HCT116 (cell line): ENCODE measurements around the gene C7orf25. TPM values are rescaled to one million over a fixed set of nuclear protein-coding genes. Genes with fewer than 3 reads are reported as not detected.
A peak's percentile ranks its signal among the peaks of the same experiment; 100 is the strongest.

Experiments
- ATAC-seq: fragments of 200-7000 bp; cut with Tn5 transposase; 2 replicates; pipeline ENCODE4 v1.9.1; 2020; ENCODE audit warnings: mild to moderate bottlenecking, moderate library complexity
- BruUV-seq: library from RNA; stranded (reverse); fragments of 400-500 nt; replicated peaks from 2 replicates; lab custom pipeline; 2021; lab: Mats Ljungman, UMichigan
- CTCF ChIA-PET: fragments of 300-600 bp; sonication (Branson Sonifier 250); formaldehyde crosslinking; loops from one replicate; lab custom pipeline; 2021; ENCODE audit warnings: antibody characterized with exemption; lab: Charles Lee
- POLR2A ChIA-PET: fragments of 300-600, 350-600 bp; sonication (Branson Sonifier 250); formaldehyde crosslinking; loops from one replicate; lab custom pipeline; 2021; ENCODE audit warnings: antibody characterized with exemption; lab: Charles Lee
- RAD21 ChIA-PET, 2 experiments: fragments of 300-600 bp; sonication (Branson Sonifier 250); formaldehyde crosslinking; loops; one replicate each; lab custom pipeline; 2023; ENCODE audit warnings: low total read pairs in 2 of 2; ENCODE audit not compliant: uncharacterized antibody in 2 of 2, unreplicated experiment in 2 of 2, low non-redundant PET in 1 of 2; lab: Charles Lee
- DNase-seq: peaks from one replicate; pipeline ENCODE4 v3.0.0-alpha.2; 2010; ENCODE audit warnings: low read depth, low spot score
- H2AFZ ChIP-seq: fragments of 200-600 bp; shearing (Covaris generic), sonication (generic); 2 replicates; pipeline ENCODE4 v1.6.1; 2017; ENCODE audit warnings: low read depth, mixed run types, mixed read lengths, antibody characterized with exemption, low read length; ENCODE audit not compliant: poor library complexity, severe bottlenecking
- H3K27ac ChIP-seq: 2 replicates; pipeline ENCODE4 v1.5.1; 2012; ENCODE audit warnings: low read depth, low read length
- H3K27me3 ChIP-seq: fragments of 200-600 bp; sonication (generic); 2 replicates; pipeline ENCODE4 v1.6.1; 2016; ENCODE audit warnings: mixed run types, low read length, mixed read lengths; ENCODE audit not compliant: insufficient read depth
- H3K36me3 ChIP-seq, 2 experiments: fragments of 200-500 bp in 1 of 2; fragments of 200-600 bp in 1 of 2; sonication (Bioruptor generic) in 1 of 2; sonication (generic) in 1 of 2; 2 replicates each; pipeline versions ENCODE4 v1.5.1 to v1.6.1; 2014 to 2016; ENCODE audit warnings: low read length in 2 of 2, inconsistent platforms in 1 of 2, mixed read lengths in 1 of 2, mixed run types in 1 of 2; ENCODE audit not compliant: insufficient read depth in 2 of 2, control insufficient read depth in 1 of 2
- H3K4me1 ChIP-seq, 2 experiments: fragments of 200-600 bp in 1 of 2; sonication (generic) in 1 of 2; 2 replicates each; pipeline versions ENCODE4 v1.5.1 to v1.6.1; 2012 to 2017; ENCODE audit warnings: low read length in 2 of 2, inconsistent platforms in 1 of 2, mild to moderate bottlenecking in 1 of 2, mixed read lengths in 1 of 2, mixed run types in 1 of 2, moderate library complexity in 1 of 2; ENCODE audit not compliant: insufficient read depth in 2 of 2, control insufficient read depth in 1 of 2
- H3K4me2 ChIP-seq: fragments of 200-600 bp; sonication (generic); 2 replicates; pipeline ENCODE4 v1.6.1; 2017; ENCODE audit warnings: mixed run types, low read length, mixed read lengths
- H3K4me3 ChIP-seq, 2 experiments: fragments of 200-600 bp in 1 of 2; sonication (generic) in 1 of 2; replicated peaks in 1 of 2; 2 replicates each; pipeline ENCODE4 v1.5.1; 2011 to 2016; ENCODE audit warnings: low read length in 2 of 2, control low read depth in 1 of 2, low read depth in 1 of 2, mild to moderate bottlenecking in 1 of 2, mixed read lengths in 1 of 2, mixed run types in 1 of 2
- H3K79me2 ChIP-seq: fragments of 200-600 bp; sonication (generic); 2 replicates; pipeline ENCODE4 v1.6.1; 2017; ENCODE audit warnings: mild to moderate bottlenecking, mixed run types, low read length, moderate library complexity, mixed read lengths; ENCODE audit not compliant: insufficient read depth
- H3K9ac ChIP-seq: fragments of 200-600 bp; sonication (generic); 2 replicates; pipeline ENCODE4 v1.6.1; 2016; ENCODE audit warnings: low read length, mixed read lengths
- H3K9me2 ChIP-seq: fragments of 200-600 bp; sonication (generic), shearing (Covaris generic); 2 replicates; pipeline ENCODE4 v1.6.1; 2017; ENCODE audit warnings: mixed run types, mild to moderate bottlenecking, moderate library complexity; ENCODE audit not compliant: insufficient read depth
- H3K9me3 ChIP-seq, 2 experiments: fragments of 200-500 bp in 1 of 2; fragments of 200-600 bp in 1 of 2; sonication (Bioruptor generic) in 1 of 2; sonication (generic) in 1 of 2; 2 replicates each; pipeline ENCODE4 v1.6.1; 2014 to 2017; ENCODE audit warnings: low read length in 2 of 2, mixed read lengths in 2 of 2, inconsistent platforms in 1 of 2, low read depth in 1 of 2, mild to moderate bottlenecking in 1 of 2, mixed run types in 1 of 2, moderate library complexity in 1 of 2; ENCODE audit not compliant: control insufficient read depth in 1 of 2, insufficient read depth in 1 of 2
- H4K20me1 ChIP-seq: fragments of 200-600 bp; sonication (generic), shearing (Covaris generic); 2 replicates; pipeline ENCODE4 v1.6.1; 2017; ENCODE audit warnings: mixed run types, mild to moderate bottlenecking, moderate library complexity; ENCODE audit not compliant: insufficient read depth
- CEBPB ChIP-seq: IDR thresholded peaks from 2 replicates; pipeline ENCODE4 v1.6.1; 2012; ENCODE audit warnings: low read depth
- EGR1 ChIP-seq: IDR thresholded peaks from 2 replicates; pipeline ENCODE4 v1.6.1; 2012; ENCODE audit warnings: low read depth
- EZH2 ChIP-seq: fragments of 200-600 bp; sonication (generic); IDR thresholded peaks from 2 replicates; pipeline ENCODE4 v1.6.1; 2017; ENCODE audit warnings: antibody characterized with exemption, mixed run types
- FOSL1 ChIP-seq: IDR thresholded peaks from 2 replicates; pipeline ENCODE4 v1.6.1; 2012; ENCODE audit warnings: low read depth
- POLR2A ChIP-seq: IDR thresholded peaks from 2 replicates; pipeline ENCODE4 v1.7.0; 2011; ENCODE audit warnings: borderline replicate concordance; ENCODE audit not compliant: insufficient read depth, insufficient read length; ENCODE audit errors: extremely low read depth
- SIN3A ChIP-seq: IDR thresholded peaks from 2 replicates; pipeline ENCODE4 v1.6.1; 2012; ENCODE audit warnings: low read depth
- YY1 ChIP-seq: IDR thresholded peaks from 2 replicates; pipeline ENCODE4 v1.6.1; 2011; ENCODE audit warnings: low read length, low read depth, moderate library complexity, mild to moderate bottlenecking; ENCODE audit not compliant: insufficient replicate concordance; ENCODE audit errors: extremely low read depth
- ZFX ChIP-seq: fragments of 450-650 bp; IDR thresholded peaks from 2 replicates; pipeline ENCODE4 v1.6.1; 2017
- intact Hi-C: fragments of 100-400 bp; cut with micrococcal nuclease; formaldehyde crosslinking; loops from 2 replicates; pipeline ENCODE4 v1.10.0; 2022
- total RNA-seq: library from RNA; stranded (reverse); gene quantifications from one replicate; pipeline ENCODE4 v1.2.1, GENCODE V29; 2021; ENCODE audit not compliant: unreplicated experiment
- TF ChIP-seq, protein P1 (sequence below): IDR thresholded peaks from 2 replicates; pipeline ENCODE4 v1.6.1; 2012; ENCODE audit warnings: low read depth

The C7orf25 gene
- total RNA-seq, 1 experiment from 2014 or later = 5.3 TPM

DNA sequence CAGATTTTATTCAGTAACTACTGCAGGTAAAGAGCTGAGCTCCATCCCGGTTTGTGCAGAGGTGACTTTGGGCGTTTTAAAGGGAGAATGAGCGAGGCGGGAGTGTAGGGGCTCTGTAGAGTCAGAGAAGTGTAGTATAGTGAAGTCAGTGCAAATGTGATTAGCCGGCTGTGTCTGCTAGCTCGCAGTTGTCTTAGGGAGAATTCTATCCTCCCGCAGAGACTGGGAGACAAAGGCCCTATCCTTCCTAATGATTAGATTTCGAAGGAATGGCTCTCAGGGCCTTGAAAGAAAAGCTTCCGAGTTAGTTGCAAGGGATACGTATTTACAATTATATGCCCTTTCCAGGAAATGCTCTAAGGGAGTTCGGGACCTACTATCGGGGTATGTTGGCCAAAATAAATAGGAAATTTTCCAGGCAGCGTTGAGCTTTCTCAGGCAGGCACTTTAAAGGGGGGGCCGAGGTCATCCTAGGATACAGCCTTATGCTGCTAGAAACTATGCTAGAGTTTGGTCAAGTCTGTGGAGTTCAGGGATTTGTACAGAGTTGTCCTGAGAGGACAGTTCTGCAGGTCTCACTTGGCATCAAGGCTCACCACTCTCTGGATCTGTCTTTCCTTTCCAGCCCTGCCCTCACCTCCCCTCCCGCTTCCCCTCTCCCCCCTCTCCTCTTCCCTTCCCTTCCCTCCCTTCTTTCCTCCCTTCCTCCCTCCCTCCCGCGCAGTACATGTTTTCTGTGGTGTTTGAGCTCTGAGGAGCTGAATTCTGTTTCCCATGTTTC, 21.1 kb upstream of the C7orf25 start:
- Histone ChIP-seq H3K4me3 (peak overlapping the region; percentile 75 to 93), H3K4me2 (peak overlapping the region; percentile 83), H2AFZ (no peak overlapping the region), H3K36me3 (peaks cover 18 to 26% of the 10 kb centered on the region in 2 experiments; a peak in 3 of 4 replicates)
- ChIA-PET POLR2A (interaction anchor here (1.1 to 1.6 kb wide), 3 partner anchors 9 to 650 kb away, joined by 5 read pairs; partner anchors contain the start of gene STK17A), RAD21 (interaction anchor here (0.6 to 0.9 kb wide), 2 partner anchors 175 to 546 kb away, joined by 3 read pairs; no protein-coding TSS in a partner anchor), CTCF (interaction anchor here (1.5 to 1.9 kb wide), 2 partner anchors 8 to 992 kb away, joined by 5 to 12 read pairs; no protein-coding TSS in a partner anchor)
- ATAC-seq = 0 out of 2 replicates have a peak, but pooled peaks have one; percentile 23
- intact Hi-C loops = loop anchor here (10.0 kb wide), 1 partner anchor 792 kb away; the partner anchor contains the start of gene COA1
- TF ChIP-seq FOSL1 (no peak), CEBPB (no peak), YY1 (no peak), EZH2 (no peak), ZFX (no peak), SIN3A (no peak), EGR1 (no peak), POLR2A (no peak)
- TF ChIP-seq, protein P1, sequence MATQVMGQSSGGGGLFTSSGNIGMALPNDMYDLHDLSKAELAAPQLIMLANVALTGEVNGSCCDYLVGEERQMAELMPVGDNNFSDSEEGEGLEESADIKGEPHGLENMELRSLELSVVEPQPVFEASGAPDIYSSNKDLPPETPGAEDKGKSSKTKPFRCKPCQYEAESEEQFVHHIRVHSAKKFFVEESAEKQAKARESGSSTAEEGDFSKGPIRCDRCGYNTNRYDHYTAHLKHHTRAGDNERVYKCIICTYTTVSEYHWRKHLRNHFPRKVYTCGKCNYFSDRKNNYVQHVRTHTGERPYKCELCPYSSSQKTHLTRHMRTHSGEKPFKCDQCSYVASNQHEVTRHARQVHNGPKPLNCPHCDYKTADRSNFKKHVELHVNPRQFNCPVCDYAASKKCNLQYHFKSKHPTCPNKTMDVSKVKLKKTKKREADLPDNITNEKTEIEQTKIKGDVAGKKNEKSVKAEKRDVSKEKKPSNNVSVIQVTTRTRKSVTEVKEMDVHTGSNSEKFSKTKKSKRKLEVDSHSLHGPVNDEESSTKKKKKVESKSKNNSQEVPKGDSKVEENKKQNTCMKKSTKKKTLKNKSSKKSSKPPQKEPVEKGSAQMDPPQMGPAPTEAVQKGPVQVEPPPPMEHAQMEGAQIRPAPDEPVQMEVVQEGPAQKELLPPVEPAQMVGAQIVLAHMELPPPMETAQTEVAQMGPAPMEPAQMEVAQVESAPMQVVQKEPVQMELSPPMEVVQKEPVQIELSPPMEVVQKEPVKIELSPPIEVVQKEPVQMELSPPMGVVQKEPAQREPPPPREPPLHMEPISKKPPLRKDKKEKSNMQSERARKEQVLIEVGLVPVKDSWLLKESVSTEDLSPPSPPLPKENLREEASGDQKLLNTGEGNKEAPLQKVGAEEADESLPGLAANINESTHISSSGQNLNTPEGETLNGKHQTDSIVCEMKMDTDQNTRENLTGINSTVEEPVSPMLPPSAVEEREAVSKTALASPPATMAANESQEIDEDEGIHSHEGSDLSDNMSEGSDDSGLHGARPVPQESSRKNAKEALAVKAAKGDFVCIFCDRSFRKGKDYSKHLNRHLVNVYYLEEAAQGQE = no peak
- TF ChIP-seq, all 23 proteins: peak for 0
- BruUV-seq = no TSS peak
- Histone ChIP-seq H3K4me1 (peaks cover 5 to 24% of the 10 kb centered on the region in 2 experiments; a peak in 2 of 4 replicates), H3K9me2 (no peaks in the 10 kb centered on the region), H3K27ac (peak overlapping the region; percentile 24; the same call in 1 of the 2 replicates), H4K20me1 (peaks cover 4% of the 10 kb centered on the region; the same call in 1 of the 2 replicates), H3K79me2 (peaks cover 83% of the 10 kb centered on the region), H3K27me3 (no peaks in the 10 kb centered on the region), H3K9ac (peak overlapping the region; percentile 98), H3K9me3 (no peaks in the 10 kb centered on the region)
- DNase-seq = no peak
